ENCODE results near the gene CLEC16A.
"Not testable (repeated sequence)": the region's sequence is repeated elsewhere in the genome, so short reads cannot be mapped to it uniquely, and the experiment has no call there.

Gene CLEC16A

DNA sequence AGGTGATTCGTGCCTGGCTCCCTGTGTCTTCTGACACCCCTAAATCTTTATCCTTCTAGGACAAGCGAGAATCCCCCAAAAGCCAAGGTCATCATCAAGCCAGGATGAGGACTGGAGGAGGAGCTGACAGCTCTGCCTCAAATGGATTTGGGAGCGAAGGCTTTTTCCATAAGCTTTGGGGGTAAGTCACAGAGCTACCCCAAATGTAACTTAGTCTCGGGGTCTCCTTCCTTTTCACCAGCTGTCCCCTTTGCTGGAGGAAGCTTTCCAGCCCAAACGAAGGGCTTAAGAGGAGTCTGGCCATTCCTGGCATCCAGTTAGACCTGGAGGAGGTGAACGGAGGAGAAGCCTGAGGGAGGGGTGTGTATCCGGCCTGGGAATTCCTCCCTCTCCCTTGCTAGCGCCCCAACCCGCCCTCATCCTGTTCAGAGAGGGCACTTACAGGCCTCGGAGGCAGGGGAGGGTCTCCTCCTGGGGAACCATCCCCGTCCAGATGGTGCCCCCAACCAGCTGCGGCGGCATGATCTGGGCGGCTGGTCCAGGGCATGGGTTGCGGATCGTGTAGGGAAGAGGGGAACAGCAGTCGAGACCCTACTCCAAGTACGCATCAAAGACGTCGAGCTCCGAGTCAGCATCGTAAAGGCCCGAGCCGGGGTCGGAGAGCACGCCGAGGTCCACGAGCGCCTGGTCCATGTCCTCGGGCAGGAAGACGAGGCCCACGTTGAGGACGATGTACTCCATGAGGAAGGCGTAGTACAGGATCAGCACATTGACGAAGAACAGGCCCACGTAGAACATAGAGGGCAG, 3.0 kb upstream of the CLEC16A start:
- DNase-seq (ENCODE audit: low spot score) = no peak

DNA sequence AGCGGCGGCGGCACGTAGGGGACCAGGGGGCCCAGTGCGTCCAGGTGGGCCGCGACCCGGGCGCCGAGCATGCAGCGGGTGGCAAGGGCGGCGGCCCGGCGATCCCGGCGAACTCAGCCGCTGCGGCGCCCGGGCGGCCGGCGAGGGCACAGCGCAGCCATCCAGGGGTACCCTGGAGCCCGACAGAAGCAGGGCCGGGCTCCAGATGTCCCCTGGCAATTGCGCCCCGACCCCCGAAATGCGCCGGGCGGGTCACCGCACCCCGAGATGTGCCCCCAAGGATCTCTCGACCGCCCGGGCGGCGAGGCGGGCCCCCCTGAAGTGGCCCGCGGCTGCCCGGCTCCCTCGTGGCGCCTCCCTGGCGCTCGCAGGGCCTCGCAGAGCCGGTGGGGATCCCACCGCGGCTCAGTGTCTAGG, 2.4 kb upstream of the CLEC16A start:
- DNase-seq (ENCODE audit: low spot score) = not testable (repeated sequence)

DNA sequence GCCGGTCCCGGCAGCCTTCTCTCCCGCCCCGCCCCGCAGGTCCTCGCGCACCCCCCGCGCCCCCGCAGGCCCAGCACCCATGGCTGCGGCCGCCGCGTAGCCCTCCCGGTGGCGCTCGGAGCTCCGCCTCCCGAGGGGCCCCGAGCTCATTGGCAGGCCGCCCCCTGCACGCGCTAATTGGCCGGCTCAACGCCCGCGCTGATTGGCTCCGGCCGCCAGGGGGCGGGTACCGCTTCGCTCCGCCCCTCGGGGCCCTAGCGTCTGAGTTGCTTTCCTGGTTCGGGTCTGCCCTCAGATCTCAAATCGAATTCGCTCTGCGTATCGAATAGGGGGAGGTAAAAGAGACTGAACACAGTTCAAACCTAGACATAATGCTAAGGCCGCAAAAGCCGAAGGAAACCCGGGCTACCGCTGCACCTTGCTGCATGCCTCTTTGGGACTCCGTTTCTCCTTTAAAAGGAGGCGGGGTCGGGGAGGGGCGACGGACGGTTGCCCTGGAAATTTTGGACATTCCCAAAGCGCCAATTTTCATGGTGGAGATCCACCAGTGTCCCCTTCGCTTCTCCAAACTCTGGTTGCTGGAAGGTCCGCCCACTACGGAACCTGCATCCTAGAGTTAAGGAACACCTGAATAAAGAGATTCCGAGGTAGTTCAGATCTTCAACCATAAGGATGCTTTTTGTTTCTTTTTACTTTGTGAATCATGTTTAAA, 1.9 kb upstream of the CLEC16A start, which contains the start of gene DEXI:
Gene DEXI, minus strand, starts transcription at position 117 of the 712 bp plus-strand sequence. CDS start 463 bp downstream, outside the sequence.
- DNase-seq (ENCODE audit: low spot score) = peak; percentile 93

DNA sequence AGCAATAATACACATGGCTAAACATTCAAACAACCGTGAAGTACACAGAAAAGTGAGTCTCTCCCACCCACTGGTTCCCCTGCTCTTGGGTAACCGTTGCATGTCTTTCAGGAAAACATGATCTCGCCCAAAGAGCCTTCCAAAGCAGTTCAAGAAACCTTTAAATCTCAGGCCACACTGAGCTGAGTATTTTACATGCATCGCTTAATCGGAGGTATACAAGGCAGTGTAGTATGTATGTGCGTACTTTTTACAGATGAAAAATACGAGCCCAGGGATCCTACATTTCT, 1.4 kb upstream of the CLEC16A start:
- DNase-seq (ENCODE audit: low spot score) = no peak

DNA sequence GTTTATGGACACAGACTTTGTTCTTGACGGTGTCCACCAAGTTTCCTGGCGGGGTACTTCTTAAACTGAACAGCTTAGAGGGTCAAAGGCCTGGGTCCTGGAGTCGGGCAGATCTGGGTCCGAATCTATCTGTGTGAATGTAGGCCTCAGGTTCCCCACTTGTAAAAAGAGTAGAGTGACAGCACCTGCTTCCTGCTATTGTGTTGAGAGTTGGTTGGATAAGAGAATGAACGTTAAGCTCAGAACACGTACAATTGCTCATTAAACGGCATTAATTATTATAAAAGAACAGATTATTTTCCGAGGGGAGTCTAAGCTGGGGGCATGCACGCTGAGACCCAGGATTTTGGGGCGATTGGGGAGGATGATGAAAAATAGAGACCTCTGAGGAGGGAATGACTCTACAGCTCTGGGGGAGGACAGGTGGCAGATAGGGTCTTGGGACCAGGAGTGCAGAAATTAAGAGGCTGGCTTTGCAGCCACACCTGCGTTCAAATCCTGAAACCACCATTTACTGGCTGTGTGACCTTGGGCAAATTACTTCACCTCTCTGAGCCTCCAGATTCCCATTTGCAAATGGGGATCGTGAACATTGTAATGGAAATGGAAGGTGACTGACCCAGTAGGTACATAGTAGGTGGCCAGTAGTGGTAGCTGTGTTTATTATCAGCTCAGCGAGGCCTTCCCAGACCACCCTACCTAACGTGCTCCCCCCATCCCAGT, 862 bp downstream of the CLEC16A start:
- no peak for DNase-seq (ENCODE audit: low spot score)

DNA sequence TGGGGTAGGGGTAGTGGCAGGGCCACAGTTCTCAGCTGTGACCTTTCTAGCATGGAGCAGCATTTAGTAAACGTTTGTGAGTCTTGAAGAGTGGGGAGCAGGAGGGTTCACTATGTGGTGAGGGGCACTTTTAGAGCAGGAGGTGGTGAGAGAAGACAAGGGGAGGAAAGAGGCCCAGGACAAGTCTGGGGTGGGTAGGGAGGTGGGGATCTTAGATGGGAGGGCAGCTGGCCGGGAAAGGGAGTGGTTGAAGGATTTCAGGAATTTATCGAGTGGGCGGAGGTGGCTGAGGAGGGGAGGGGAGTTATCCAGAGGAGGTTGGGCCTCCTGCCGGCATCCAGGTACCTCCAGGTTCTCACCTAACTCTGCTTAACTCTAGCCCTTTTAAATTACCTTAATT, 1.9 kb downstream of the CLEC16A start:
- DNase-seq (ENCODE audit: low spot score) = no peak

DNA sequence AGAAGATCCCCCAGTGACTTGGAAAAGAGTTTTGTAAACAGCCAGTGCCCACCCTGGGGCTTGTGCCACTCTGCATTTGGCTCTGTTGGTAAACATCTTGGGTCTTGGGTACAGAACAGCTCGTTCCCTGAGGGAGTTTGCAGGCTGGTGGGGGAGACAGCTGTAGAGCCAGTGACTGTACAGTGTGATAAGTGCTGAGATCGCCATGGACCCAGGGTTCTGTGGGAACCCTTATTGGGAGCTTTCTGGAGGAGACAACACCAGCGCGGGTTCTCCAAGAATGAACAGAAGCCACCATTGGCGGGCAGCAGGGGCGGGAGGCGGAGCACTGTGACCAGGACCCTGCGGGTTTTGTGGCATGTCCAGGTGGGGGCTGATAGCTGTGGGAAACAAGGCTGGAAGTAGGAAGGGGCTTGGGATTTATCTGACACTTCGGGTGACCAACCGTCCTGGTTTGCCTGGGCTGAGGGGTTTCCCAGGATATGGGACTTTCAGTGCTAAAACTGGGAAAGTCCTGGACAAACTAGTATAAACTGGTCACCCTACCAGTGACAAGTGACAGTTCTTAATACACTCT, 2.9 kb downstream of the CLEC16A start:
- no peak for DNase-seq (ENCODE audit: low spot score)

DNA sequence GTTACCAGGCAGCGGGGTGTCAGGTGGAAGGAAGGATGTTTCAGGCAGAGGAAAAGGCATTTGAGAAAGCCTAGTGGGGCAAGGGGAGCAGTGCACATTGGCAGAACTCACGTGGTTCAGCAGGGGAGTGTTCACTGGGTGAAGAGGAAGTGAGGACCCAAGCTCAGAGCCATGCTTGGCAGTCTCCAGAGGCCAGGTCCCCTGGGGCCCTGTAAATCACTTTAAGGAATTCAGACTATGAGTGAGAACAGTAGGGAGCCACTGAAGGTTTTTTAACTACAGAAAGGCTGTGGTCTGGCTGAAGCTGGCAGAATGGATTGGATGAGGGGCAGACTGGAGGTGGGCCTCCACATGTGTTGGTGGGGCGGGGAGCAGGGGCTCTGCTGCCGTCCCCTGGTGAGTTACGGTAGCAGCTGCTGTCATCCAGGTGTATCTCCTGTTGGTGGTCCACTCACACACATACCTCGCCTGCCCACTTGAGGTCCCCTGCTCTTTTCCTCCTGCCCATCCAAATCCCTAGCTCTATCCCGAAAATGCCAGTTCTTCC, 5.1 kb downstream of the CLEC16A start:
- peak; percentile 19 for DNase-seq (ENCODE audit: low spot score)

DNA sequence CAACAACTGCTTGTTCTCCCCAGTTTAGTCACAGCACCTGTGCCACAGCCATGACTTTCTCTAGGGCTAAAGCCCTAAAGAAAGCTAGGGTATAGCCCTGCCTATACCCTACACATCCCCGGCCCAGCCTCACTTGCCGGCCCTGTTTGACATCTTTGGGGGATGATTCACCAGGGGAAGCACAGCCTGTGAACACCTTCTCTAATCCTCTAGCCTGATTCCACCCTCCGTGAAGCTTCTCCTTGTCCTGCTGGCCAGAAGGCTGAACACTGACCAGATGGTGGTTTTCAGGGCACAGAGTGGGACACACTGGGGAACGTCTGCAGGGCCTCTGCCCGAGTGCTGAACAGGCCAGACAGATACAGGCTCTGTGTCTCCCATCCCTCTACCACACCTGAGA, 6.0 kb downstream of the CLEC16A start:
- no peak for DNase-seq (ENCODE audit: low spot score)

DNA sequence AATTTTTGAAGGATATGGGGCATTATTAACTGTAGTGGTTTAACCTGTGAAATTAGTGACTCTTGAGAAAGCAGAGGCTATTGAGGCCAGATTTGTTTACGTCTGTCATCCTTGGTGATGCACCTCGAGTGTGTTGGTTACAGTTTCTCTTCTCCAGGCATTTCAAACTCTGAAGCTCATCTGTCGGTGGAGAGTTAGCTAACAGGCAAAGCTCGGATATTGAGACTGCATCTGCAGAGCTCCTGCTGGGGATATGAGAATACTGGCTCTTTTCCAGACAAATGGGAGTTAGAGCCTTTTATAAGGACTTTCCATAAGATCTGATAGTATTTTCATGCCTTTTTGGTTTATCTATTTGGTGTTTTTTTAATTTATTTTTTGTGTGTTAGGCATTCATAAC, 6.7 kb downstream of the CLEC16A start:
- no peak for DNase-seq (ENCODE audit: low spot score)

DNA sequence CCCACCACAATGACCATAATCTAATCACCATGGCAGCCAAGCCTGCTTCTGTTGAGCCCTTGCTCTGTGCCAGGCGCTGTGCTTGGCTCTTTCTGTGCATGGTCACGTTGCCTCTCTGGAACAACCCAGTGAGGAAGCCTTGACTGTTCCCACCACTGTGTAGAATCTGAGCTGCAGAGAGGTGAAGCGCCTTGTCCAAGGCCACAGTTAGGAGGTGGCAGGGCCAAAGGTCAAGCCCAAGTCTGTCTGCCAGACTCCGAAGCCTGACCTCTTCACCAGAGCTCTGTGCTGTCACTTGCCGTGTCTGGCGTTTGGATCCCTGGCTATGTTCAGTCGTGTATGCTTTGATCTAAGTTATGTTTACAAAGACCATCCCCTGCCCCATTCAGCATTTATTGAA, 10.5 kb downstream of the CLEC16A start:
- DNase-seq (ENCODE audit: low spot score) = no peak

DNA sequence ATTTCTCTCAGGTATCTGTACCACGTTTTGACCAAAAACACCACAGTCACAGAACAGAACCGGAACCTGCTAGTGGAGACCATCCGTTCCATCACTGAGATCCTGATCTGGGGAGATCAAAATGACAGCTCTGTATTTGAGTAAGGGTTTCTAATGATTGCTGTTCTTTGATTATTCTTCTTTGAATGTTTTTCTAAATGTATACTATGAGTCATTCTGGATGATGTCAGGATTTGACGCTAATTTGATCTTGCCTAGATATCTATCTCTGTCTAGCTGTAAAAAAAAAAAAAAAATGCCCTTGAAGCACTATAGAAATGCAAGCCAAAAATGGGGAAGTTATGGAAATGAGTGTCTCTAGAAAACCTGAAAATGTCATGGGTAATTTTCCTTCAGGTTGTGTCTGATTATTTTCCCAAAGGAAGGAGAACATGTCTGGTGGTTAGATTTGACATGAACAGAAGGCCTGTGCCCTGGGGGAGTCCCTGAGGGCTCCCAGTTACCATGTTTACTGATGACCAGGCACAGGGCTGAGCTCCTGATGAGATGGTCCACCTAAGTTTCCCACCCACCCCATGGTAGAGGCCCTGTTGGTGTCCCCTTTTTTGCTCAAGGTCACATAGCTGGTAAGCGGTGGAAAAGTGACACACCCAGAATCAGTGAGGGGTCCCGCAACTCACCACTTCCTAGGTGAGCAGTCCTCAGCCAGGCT, 13.6 kb downstream of the CLEC16A start:
- DNase-seq (ENCODE audit: low spot score) = no peak

DNA sequence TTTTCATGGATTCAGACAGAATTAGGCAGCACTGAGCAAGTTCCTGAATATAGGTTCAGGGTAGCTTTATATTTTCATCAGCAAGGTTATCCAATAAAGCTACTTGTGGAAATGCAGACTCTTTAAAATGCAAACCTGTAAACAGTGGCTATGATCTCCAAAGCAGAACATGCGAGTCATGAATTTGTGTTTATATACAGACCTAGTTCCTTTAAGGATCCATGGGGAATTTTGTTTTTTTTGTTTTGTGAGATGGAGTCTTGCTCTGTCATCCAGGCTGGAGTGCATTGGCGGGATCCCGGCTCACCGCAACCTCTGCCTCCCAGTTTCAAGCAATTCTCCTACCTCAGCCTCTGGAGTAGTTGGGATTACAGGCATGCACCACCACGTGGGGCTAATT, 14.8 kb downstream of the CLEC16A start:
- no peak for DNase-seq (ENCODE audit: low spot score)

DNA sequence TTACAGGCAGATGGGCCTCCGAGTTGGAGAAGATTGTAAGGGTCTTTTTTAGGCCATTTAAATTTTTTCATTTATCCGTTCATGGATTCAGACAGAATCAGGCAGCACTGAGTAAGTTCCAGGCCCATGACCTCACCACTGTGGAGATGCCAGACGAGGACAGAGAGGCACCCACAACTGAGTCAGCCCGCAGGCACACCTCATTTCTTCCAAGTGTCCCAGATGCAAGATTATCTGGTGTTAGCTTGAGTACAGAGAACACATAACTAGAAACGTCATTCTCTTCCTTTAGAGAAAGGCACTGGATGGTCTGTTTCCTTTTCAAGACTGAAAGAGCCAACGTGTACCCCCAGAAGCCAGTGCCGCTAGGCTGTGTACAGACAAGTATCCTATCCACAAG, 16.9 kb downstream of the CLEC16A start:
- no peak for DNase-seq (ENCODE audit: low spot score)

DNA sequence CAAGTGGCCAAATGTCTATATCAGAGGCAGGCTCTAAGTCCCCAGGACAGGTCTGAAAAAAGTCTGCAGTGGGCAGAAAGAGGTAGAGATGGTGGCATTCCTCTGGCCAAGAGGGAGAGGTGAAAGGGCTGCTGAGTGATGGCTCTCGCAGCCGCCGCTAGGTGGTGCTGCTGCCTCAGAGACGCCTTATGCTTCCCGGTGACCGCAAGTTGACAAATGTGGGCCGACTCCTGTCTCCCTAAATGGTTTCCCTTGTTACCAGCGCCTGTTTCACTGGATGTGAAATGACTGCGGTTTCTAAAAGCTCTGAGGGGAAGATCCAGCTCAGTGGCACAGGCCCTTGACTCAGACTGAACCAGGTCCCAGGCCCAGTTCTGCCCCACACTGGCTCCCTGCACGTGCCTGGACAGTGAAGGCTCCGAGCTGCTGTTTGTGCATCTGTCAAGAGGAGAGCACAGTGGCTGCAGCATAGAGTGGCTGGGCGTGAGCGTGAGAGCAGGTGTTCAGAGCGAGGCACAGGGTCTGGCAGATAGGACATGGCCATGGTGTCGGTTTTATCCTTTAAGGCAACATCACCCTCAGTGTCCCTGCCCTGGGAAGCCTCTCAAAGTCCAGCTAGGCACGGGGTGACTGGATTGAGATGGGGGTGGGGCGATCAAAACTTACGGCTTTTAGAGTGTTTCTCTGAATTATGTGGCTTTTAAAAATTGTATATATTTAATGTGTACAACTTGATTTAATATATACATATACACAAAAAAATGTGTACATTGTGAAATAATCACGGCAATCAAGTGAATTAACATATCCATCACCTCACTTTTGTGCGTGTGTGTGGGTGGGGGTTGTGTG, 19.9 kb downstream of the CLEC16A start:
- DNase-seq (ENCODE audit: low spot score) = peak; percentile 76

DNA sequence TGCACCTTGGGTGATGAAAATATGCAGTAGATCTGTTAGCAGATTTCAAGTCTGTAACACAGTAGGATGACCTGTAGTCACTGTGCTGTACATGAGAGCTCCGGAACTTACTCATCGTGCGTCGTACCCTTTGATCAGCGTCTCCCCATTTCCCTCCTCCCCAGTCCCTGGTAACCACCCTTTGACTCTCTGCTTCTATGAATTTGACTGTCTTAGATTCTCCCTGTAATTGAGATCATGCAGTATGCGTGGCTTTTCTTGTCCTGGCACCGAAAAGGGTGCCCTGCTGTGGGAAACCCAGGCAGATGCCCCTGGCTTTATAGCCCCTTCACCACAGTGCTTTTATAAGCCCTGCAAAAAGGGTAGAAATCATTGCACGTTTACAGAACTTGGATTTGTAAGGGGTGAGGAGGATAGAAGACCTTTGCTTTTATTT, 20.5 kb downstream of the CLEC16A start:
- DNase-seq (ENCODE audit: low spot score) = no peak

DNA sequence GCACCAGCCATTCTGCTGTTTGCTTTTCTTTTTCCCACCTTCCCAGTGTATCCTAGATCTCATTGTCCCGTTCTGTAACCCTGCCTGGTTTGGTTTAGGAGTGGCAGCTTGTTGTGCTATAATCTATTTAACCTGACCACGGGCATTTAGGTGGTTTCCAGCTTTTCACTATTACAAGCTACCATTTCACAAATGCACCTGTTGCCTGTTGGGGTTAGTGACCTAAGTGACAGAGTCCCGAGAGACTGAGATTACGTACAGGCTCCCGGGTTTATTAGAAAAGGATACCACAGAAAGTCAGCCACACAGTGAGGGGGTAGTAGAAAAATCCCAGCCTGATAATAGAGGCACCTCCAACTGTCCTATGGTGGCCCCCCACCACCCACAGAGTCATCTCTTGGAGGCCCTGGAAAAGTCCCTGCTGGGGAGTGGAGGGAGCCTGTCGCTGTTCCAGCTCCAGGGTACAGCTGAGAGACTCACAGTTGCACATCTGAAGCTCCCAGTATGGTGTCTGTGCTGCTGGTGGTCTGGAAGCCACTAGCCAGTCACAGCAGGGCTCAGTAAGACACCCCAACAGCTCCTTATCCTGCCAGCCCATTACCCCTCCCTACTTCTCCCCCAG, 21.2 kb downstream of the CLEC16A start:
- DNase-seq (ENCODE audit: low spot score) = no peak

DNA sequence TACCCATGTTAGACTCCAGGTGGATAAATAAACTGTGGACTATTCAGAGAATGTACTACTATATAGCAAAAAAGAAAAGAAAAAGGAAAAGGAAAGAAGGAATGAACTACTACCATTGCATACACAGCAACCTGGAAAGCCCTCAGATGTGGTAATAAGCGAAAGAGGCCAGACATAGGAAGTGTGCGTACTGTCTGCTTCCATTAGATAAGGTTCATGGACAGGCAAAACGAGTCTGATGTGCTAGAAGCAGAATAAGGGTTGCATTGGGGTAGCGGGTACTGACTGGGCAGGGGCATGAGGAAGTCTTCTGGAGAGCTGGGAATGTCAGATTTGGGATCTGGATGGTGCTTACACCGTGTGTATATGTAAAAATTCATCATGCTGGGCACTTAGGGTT, 21.8 kb downstream of the CLEC16A start:
- DNase-seq (ENCODE audit: low spot score) = no peak

DNA sequence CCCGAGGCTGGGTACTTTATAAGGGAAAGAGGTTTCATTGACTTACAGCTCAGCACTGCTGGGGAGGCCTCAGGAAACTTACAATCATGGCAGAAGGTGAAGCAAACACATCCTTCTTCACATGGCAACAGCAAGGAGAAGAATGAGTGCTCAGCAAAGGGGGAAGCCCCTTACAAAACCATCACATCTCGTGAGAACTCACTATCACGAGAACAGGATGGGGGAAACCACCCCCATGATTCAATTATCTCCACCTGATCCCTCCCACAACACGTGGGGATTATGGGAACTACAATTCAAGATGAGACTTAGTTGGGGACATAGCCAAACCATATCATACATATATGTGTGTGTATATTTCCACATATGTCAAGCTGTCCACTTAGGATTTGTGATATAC, 22.2 kb downstream of the CLEC16A start:
- not testable (repeated sequence) for DNase-seq (ENCODE audit: low spot score)

DNA sequence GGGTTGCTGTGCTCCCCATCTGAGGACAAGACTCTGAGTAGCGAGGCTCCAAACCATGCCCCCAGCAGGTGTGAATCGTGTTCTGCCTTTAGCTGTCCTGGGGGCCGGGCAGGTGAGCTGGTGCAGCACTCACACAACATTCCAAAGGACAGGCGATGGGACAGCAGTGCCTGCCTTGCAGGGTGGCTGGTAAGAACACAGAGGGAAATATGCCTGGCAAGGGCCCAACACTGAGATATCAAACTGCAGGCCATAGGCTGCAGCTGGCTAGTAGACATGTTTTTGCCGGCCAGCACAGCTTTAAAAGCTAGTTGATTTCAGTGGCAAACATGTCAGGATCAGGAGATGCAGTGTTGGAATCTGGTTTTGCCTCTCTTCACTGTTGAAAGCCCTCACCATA, 23.6 kb downstream of the CLEC16A start:
- DNase-seq (ENCODE audit: low spot score) = no peak

Measured in LoVo (cell line).